Suprapubic skin (tissue), 4 donors: Measurements from ENCODE around the gene NDC1. TPM values are rescaled to one million over a fixed set of nuclear protein-coding genes. Genes with fewer than 3 reads are reported as not detected.
"Not testable (repeated sequence)": the region's sequence is repeated elsewhere in the genome, so short reads cannot be mapped to it uniquely, and the experiment has no call there.

Experiments
- DNase-seq, 2 donors: peaks; one replicate each; pipeline ENCODE4 v3.0.0-alpha.2; 2019; ENCODE audit warnings: low spot score in 2 of 2
- H3K27ac ChIP-seq: fragments of 200-600 bp; sonication (generic); one replicate; pipeline ENCODE4 v1.5.1; 2019
- H3K27me3 ChIP-seq: fragments of 200-600 bp; sonication (generic); one replicate; pipeline ENCODE4 v1.5.1; 2019
- H3K36me3 ChIP-seq: fragments of 200-600 bp; sonication (generic); one replicate; pipeline ENCODE4 v1.5.1; 2019
- H3K4me1 ChIP-seq: fragments of 200-600 bp; sonication (generic); one replicate; pipeline ENCODE4 v1.5.1; 2019
- H3K4me3 ChIP-seq: fragments of 200-600 bp; sonication (generic); one replicate; pipeline ENCODE4 v1.5.1; 2019; ENCODE audit warnings: mild to moderate bottlenecking
- H3K9me3 ChIP-seq: fragments of 200-600 bp; sonication (generic); one replicate; pipeline ENCODE4 v1.5.1; 2019
- CTCF ChIP-seq, 2 donors: fragments of 200-600 bp in 1 of 2; fragments of 450-650 bp in 1 of 2; sonication (generic) in 1 of 2; IDR thresholded peaks; one replicate each; pipeline ENCODE4 v1.5.1; 2016 to 2019; ENCODE audit warnings: antibody characterized with exemption in 2 of 2, mild to moderate bottlenecking in 1 of 2, moderate library complexity in 1 of 2
- EP300 ChIP-seq: sonication (generic); formaldehyde crosslinking; IDR thresholded peaks from one replicate; pipeline ENCODE4 v1.6.1; 2017; ENCODE audit warnings: antibody characterized with exemption
- POLR2A ChIP-seq, 2 donors: fragments of 450-650 bp; IDR thresholded peaks; one replicate each; pipeline ENCODE4 v1.6.1; 2017; ENCODE audit warnings: antibody characterized with exemption in 2 of 2, mild to moderate bottlenecking in 2 of 2, moderate library complexity in 2 of 2
- POLR2AphosphoS5 ChIP-seq, 3 donors: sonication (generic); formaldehyde crosslinking; IDR thresholded peaks; one replicate each; pipeline ENCODE4 v1.6.1; 2017; ENCODE audit warnings: antibody characterized with exemption in 3 of 3
- WGBS: methylation state at CpG from one replicate; pipeline ENCODE4 v1.1.5; 2018; 5-methylcytosine and 5-hydroxymethylcytosine counted together
- total RNA-seq, 4 donors: library from RNA; depleted of rRNA; stranded (reverse); fragments of >200 nt; gene quantifications; one replicate each; pipeline ENCODE4 v1.1.0, GENCODE V29; 2016

The NDC1 gene
- total RNA-seq: 10 to 100 TPM; 13.5 to 19.4 (median 15.1) TPM

- Histone ChIP-seq H3K9me3 (no peaks in the 10 kb centered on the region), H3K4me3 (peak within 1 kb of the TSS; percentile 86), H3K4me1 (peaks cover 13% of the 10 kb centered on the region), H3K27me3 (no peaks in the 10 kb centered on the region), H3K27ac (peak within 1 kb of the TSS; percentile 98), H3K36me3 (no peaks in the 10 kb centered on the region)
- under 1% methylated on average over 46 of the region's 59 CpGs for WGBS
- DNase-seq: peak; percentile 91 to 92
- TF ChIP-seq CTCF (IDR thresholded peaks at IDR 0.05) (no peak), POLR2AphosphoS5 (IDR thresholded peaks at IDR 0.05) (peak in 2 of 3 donors; percentile 67 to 93), EP300 (no peak), POLR2A (IDR thresholded peaks at IDR 0.05) (peak in 1 of 2 donors; percentile 22)
Measured at GRCh38 chr1:53837924-53838653, at the start of gene NDC1. NDC1 (minus strand) TSS chr1:53838296; CDS start chr1:53838261, 35 bp downstream.

GRCh38 chr1:53883600-53883999 is 45.5 kb upstream of the NDC1 start:
- not testable (repeated sequence) for DNase-seq, H3K27ac ChIP-seq, H3K4me3 ChIP-seq, H3K9me3 ChIP-seq, H3K27me3 ChIP-seq, H3K4me1 ChIP-seq
- peaks cover 51% of the 10 kb centered on the region for H3K36me3 ChIP-seq
- 93% methylated on average over 6 of the region's 6 CpGs for WGBS

DNA sequence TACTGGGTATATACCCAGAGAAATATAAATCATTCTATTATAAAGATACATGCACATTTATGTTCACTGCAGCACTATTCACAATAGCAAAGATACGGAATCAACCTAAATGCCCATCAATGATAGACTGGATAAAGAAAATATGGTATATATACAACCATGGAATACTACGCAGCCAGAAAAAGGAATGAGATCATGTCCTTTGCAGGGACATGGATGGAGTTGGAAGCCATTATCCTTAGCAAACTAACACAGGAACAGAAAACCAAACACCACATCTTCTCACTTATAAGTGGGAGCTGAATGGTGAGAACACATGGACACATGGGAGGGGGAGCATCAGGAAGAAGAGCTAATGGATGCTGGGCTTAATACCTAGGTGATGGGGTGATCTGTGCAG is 43.8 kb upstream of the NDC1 start:
- DNase-seq, H3K27ac ChIP-seq, H3K4me1 ChIP-seq, H3K9me3 ChIP-seq, H3K27me3 ChIP-seq, H3K4me3 ChIP-seq: not testable (repeated sequence)
- 97% methylated on average over 2 of the region's 2 CpGs for WGBS
- H3K36me3 ChIP-seq: peaks cover 61% of the 10 kb centered on the region

DNA sequence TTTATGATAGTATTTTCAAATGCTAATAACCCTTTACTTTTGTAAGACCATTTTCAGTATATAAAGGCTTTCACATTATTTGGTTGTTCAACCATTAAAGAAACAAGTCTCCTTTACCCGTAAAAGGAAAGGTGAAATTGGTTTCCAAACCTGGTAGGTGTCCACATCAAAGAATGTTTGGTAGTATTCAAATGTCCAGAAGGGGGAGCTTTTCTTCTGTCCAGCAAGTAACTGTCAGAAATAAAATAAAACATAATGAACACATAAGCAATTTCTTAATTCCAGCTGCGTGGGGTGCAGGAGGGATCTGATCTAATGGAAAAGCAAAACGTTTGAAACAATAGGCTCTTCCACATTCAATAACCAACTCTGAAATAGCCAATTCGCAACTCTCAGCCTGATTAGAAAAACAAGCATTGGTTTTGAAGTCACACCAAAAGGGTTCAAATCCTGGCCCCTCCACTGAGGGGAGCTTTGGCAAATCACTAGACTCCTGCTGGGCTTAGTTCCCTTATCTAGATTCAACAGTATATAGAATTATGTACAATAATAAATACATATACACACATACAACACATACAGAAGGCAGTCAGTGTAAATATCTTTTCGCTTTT is 40.5 kb upstream of the NDC1 start:
- Histone ChIP-seq H3K27me3 (no peaks in the 10 kb centered on the region), H3K36me3 (peaks cover 62% of the 10 kb centered on the region), H3K9me3 (no peaks in the 10 kb centered on the region), H3K4me3 (no peak overlapping the region), H3K4me1 (no peaks in the 10 kb centered on the region), H3K27ac (no peak overlapping the region)
- WGBS: 47% methylated on average over 5 of the region's 5 CpGs
- TF ChIP-seq CTCF (IDR thresholded peaks at IDR 0.05): peak; percentile 24 to 33
- no peak for TF ChIP-seq POLR2AphosphoS5 (IDR thresholded peaks at IDR 0.05)
- TF ChIP-seq EP300: no peak
- no peak for DNase-seq

DNA sequence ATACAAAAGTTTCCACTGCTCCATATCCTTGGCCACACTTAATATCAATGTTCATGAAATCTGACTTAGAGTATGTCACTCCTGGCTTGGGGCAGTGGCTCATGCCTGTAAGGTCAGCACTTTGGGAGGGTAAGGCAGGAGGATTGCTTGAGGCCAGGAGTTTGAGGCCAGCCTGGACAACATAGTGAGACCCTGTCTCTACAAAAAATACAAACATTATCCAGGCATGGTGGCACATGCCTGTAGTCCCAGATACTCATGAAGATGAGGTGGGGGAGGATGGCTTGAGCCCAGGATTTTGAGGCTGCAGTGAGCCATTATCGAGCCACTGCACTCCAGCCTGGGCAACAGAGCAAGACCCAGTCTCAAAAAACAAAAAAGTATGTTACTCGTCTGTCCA is 37.1 kb upstream of the NDC1 start:
- H3K4me3 ChIP-seq, H3K27ac ChIP-seq, H3K9me3 ChIP-seq, H3K27me3 ChIP-seq, H3K4me1 ChIP-seq, DNase-seq: not testable (repeated sequence)
- 98% methylated on average over 2 of the region's 2 CpGs for WGBS
- peaks cover 78% of the 10 kb centered on the region for H3K36me3 ChIP-seq

- H3K36me3 ChIP-seq: peaks cover 76% of the 10 kb centered on the region
- H3K27ac ChIP-seq: no peak overlapping the region
- H3K4me3 ChIP-seq: no peak overlapping the region
- H3K4me1 ChIP-seq: no peaks in the 10 kb centered on the region
- WGBS: 69% methylated on average over 5 of the region's 5 CpGs
- TF ChIP-seq POLR2AphosphoS5 (IDR thresholded peaks at IDR 0.05) (no peak), EP300 (no peak), POLR2A (IDR thresholded peaks at IDR 0.05) (no peak), CTCF (IDR thresholded peaks at IDR 0.05) (no peak)
- H3K9me3 ChIP-seq: no peaks in the 10 kb centered on the region
- H3K27me3 ChIP-seq: no peaks in the 10 kb centered on the region
- DNase-seq: no peak
Measured at GRCh38 chr1:53871773-53872484, 33.8 kb upstream of the NDC1 start.
